HepG2 (cell line): ENCODE results near the gene LCE1B. TPM values are rescaled to one million over a fixed set of nuclear protein-coding genes. Genes with fewer than 3 reads are reported as not detected.

Experiments
- ATAC-seq: fragments of 200-7000 bp; cut with Tn5 transposase; 3 replicates; pipeline ENCODE4 v1.9.1; 2020; ENCODE audit warnings: mild to moderate bottlenecking, moderate library complexity
- BruUV-seq: library from RNA; stranded (reverse); fragments of 400-500 nt; replicated peaks from 2 replicates; lab custom pipeline; 2021; lab: Mats Ljungman, UMichigan
- CTCF ChIA-PET: fragments of 300-600 bp; formaldehyde crosslinking; extraction: SDS; loops from one replicate; lab custom pipeline; 2021; ENCODE audit warnings: low total read pairs, inconsistent platforms, low intra/inter-chr PET ratio; lab: Yijun Ruan, JAX
- POLR2A ChIA-PET: fragments of 350-600 bp; sonication (Branson Sonifier 250); formaldehyde crosslinking; loops from one replicate; lab custom pipeline; 2020; ENCODE audit warnings: antibody characterized with exemption, inconsistent platforms; lab: Yijun Ruan, JAX
- DNase-seq: peaks from one replicate; pipeline ENCODE4 v3.0.0-alpha.2; 2015; ENCODE audit warnings: low spot score
- FAIRE-seq: peaks from 3 replicates; lab custom pipeline; 2011; peaks lifted over from hg19 to GRCh38; lab: Jason Lieb, UNC
- H2AFZ ChIP-seq: one replicate; pipeline ENCODE4 v1.6.1; 2011; ENCODE audit warnings: low read length, inconsistent platforms
- H3K27ac ChIP-seq: fragments of 300-600 bp; 3 replicates; pipeline ENCODE4 v1.8.0; 2011; ENCODE audit warnings: mixed run types, mild to moderate bottlenecking, mixed read lengths, low read length, inconsistent platforms; ENCODE audit not compliant: insufficient read depth; ENCODE audit errors: extremely low read length
- H3K27me3 ChIP-seq, 2 experiments: fragments of 200-600 bp in 1 of 2; 2 replicates in 1 of 2; 3 replicates in 1 of 2; pipeline versions ENCODE4 v1.6.0 to v1.8.0; 2011; ENCODE audit warnings: low read length in 2 of 2, mild to moderate bottlenecking in 2 of 2, moderate library complexity in 2 of 2, inconsistent platforms in 1 of 2; ENCODE audit not compliant: insufficient read depth in 2 of 2, control insufficient read depth in 1 of 2
- H3K36me3 ChIP-seq, 2 experiments: fragments of 200-600 bp in 1 of 2; replicated peaks in 1 of 2; 2 replicates in 1 of 2; 3 replicates in 1 of 2; pipeline versions ENCODE4 v1.5.1 to v1.8.0; 2011; ENCODE audit warnings: low read length in 2 of 2, inconsistent platforms in 1 of 2; ENCODE audit not compliant: insufficient read depth in 2 of 2, control insufficient read depth in 1 of 2
- H3K4me1 ChIP-seq: 2 replicates; pipeline ENCODE4 v1.5.1; 2012; ENCODE audit warnings: low read length, inconsistent platforms; ENCODE audit not compliant: insufficient read depth
- H3K4me2 ChIP-seq: 2 replicates; pipeline ENCODE4 v1.6.0; 2011; ENCODE audit warnings: low read depth, low read length, inconsistent platforms
- H3K4me3 ChIP-seq, 3 experiments: fragments of 200-600 bp in 1 of 3; sonication (generic), shearing (Covaris generic) in 1 of 3; replicated peaks in 1 of 3; 2 replicates each; pipeline ENCODE4 v1.5.1; 2011 to 2016; ENCODE audit warnings: low read length in 3 of 3, inconsistent platforms in 2 of 3, low read depth in 2 of 3, mild to moderate bottlenecking in 2 of 3, control low read depth in 1 of 3, mixed read lengths in 1 of 3; ENCODE audit not compliant: insufficient read depth in 1 of 3
- H3K79me2 ChIP-seq: one replicate; pipeline ENCODE4 v1.6.1; 2011; ENCODE audit warnings: low read length, inconsistent platforms; ENCODE audit not compliant: insufficient read depth
- H3K9ac ChIP-seq: 2 replicates; pipeline ENCODE4 v1.6.0; 2011; ENCODE audit warnings: mild to moderate bottlenecking, low read depth, low read length, inconsistent platforms; ENCODE audit not compliant: insufficient read depth
- H3K9me3 ChIP-seq: 2 replicates; pipeline ENCODE4 v1.5.1; 2012; ENCODE audit warnings: mild to moderate bottlenecking, low read length
- H4K20me1 ChIP-seq: 2 replicates; pipeline ENCODE4 v1.6.0; 2011; ENCODE audit warnings: inconsistent platforms, mild to moderate bottlenecking, low read length, moderate library complexity; ENCODE audit not compliant: insufficient read depth
- ATF7 ChIP-seq, 2 experiments: fragments of 450-650 bp in 1 of 2; sonication (generic) in 1 of 2; formaldehyde crosslinking in 1 of 2; IDR thresholded peaks; 2 replicates each; pipeline versions ENCODE4 v1.4.0 to v1.6.1; 2016 to 2020; ENCODE audit warnings: antibody characterized with exemption in 1 of 2, mild to moderate bottlenecking in 1 of 2, missing genetic modification reagents in 1 of 2
- PAWR ChIP-seq: sonication (generic); formaldehyde crosslinking; IDR thresholded peaks from 2 replicates; pipeline ENCODE4 v1.4.0; 2020; ENCODE audit warnings: missing genetic modification reagents, mild to moderate bottlenecking, borderline replicate concordance
- PHF5A ChIP-seq: IDR thresholded peaks from one replicate; pipeline ENCODE4 v1.6.1; 2018; ENCODE audit warnings: low read depth, missing genetic modification reagents; ENCODE audit not compliant: unreplicated experiment
- POLR2G ChIP-seq: fragments of 200-400 bp; formaldehyde crosslinking; IDR thresholded peaks from 2 replicates; pipeline ENCODE4 v1.6.1; 2018; ENCODE audit warnings: mild to moderate bottlenecking, low read depth, low read length, moderate library complexity
- REL ChIP-seq: sonication (generic); formaldehyde crosslinking; conservative IDR thresholded peaks from 2 replicates; pipeline ENCODE4 v1.8.0; 2022; ENCODE audit warnings: mild to moderate bottlenecking, missing genetic modification reagents, moderate library complexity
- SMARCC2 ChIP-seq: fragments of 450-650 bp; IDR thresholded peaks from 2 replicates; pipeline ENCODE4 v1.6.1; 2017; ENCODE audit warnings: antibody characterized with exemption, mild to moderate bottlenecking
- XRCC5 ChIP-seq: fragments of 200-400 bp; formaldehyde crosslinking; optimal IDR thresholded peaks from 2 replicates; pipeline ENCODE3; 2017; ENCODE audit warnings: mild to moderate bottlenecking, low read length
- ZKSCAN5 ChIP-seq: sonication (generic); formaldehyde crosslinking; IDR thresholded peaks from 2 replicates; pipeline ENCODE4 v1.5.1; 2020; ENCODE audit warnings: mild to moderate bottlenecking, missing genetic modification reagents
- ZMYM4 ChIP-seq: sonication (generic); formaldehyde crosslinking; IDR thresholded peaks from 2 replicates; pipeline ENCODE4 v1.8.1; 2023; ENCODE audit warnings: mild to moderate bottlenecking, missing genetic modification reagents
- ZNF180 ChIP-seq: sonication (generic); formaldehyde crosslinking; IDR thresholded peaks from 2 replicates; pipeline ENCODE4 v1.4.0; 2020; ENCODE audit warnings: low read depth, missing genetic modification reagents, borderline replicate concordance
- ZNF224 ChIP-seq: sonication (generic); formaldehyde crosslinking; IDR thresholded peaks from 2 replicates; pipeline ENCODE4 v1.5.0; 2020; ENCODE audit warnings: mild to moderate bottlenecking, missing genetic modification reagents
- ZNF280B ChIP-seq: sonication (generic); formaldehyde crosslinking; IDR thresholded peaks from 2 replicates; pipeline ENCODE4 v1.5.0; 2020; ENCODE audit warnings: missing genetic modification reagents, mild to moderate bottlenecking, borderline replicate concordance
- ZNF546 ChIP-seq: sonication (generic); formaldehyde crosslinking; conservative IDR thresholded peaks from 2 replicates; pipeline ENCODE4 v1.8.1; 2023; ENCODE audit warnings: mild to moderate bottlenecking, missing genetic modification reagents
- ZNF775 ChIP-seq: sonication (generic); formaldehyde crosslinking; IDR thresholded peaks from 2 replicates; pipeline ENCODE4 v1.4.0; 2020; ENCODE audit warnings: missing genetic modification reagents, mild to moderate bottlenecking, moderate library complexity, borderline replicate concordance
- WGBS: methylation state at CpG from one replicate; pipeline ENCODE4 v1.1.6; 2017; ENCODE audit warnings: low lambda C conversion rate; 5-methylcytosine and 5-hydroxymethylcytosine counted together
- in situ Hi-C: cut with HindIII; loops from 2 replicates; pipeline ENCODE4 v1.10.0; 2017; ENCODE audit warnings: low pct_unique_long_range_greater_than_20kb; ENCODE audit not compliant: extremely low pct_ligation_motif_present
- intact Hi-C: fragments of 100-400 bp; cut with micrococcal nuclease; formaldehyde crosslinking; loops from one replicate; pipeline ENCODE4 v1.10.0; 2022; ENCODE audit not compliant: unreplicated experiment
- polyA plus RNA-seq, 8 experiments: library from polyadenylated mRNA; depleted of rRNA in 3 of 8; stranded (reverse) in 7 of 8; unstranded in 1 of 8; fragments of >200 nt; fragmentation: Illumina TruSeq in 4 of 8; extraction: Trizol in 4 of 8; gene quantifications; 2 replicates each; pipeline versions ENCODE4 v1.2.1 to v1.2.3, GENCODE V29; 2011 to 2016; ENCODE audit warnings: low read depth in 4 of 8, missing spikeins in 1 of 8, mixed read lengths in 1 of 8; ENCODE audit not compliant: insufficient read depth in 1 of 8
- total RNA-seq, 5 experiments: library from RNA; depleted of rRNA; stranded (reverse); fragments of >200 nt; fragmentation: Illumina TruSeq; extraction: Trizol; gene quantifications; 2 replicates each; pipeline ENCODE4 v1.2.3, GENCODE V29; 2016; ENCODE audit warnings: low read depth in 1 of 5
- TF ChIP-seq, protein P1 (sequence below): sonication (generic); formaldehyde crosslinking; conservative IDR thresholded peaks from 2 replicates; pipeline ENCODE4 v1.5.0; 2020; ENCODE audit warnings: missing genetic modification reagents
- TF ChIP-seq, protein P2 (sequence below): sonication (generic); formaldehyde crosslinking; IDR thresholded peaks from 2 replicates; pipeline ENCODE4 v1.5.1; 2020; ENCODE audit warnings: mild to moderate bottlenecking, missing genetic modification reagents, borderline replicate concordance

LCE1B gene
- total and polyA plus RNA-seq, 2 of the 13 experiments (the other 11 are each of a cell fraction or from before 2014, with no cell fraction given), result not detected

- WGBS, result 22% methylated on average over 3 of the region's 3 CpGs
- POLR2A ChIA-PET, result no interaction called here
- no peaks in the 10 kb centered on the region for H3K36me3 ChIP-seq
- H3K9ac ChIP-seq, result no peak within 1 kb of the TSS
- H3K79me2 ChIP-seq, result no peaks in the 10 kb centered on the region
- DNase-seq, result no peak
- H3K4me1 ChIP-seq, result no peaks in the 10 kb centered on the region
- BruUV-seq, result no TSS peak
- H2AFZ ChIP-seq, result no peak within 1 kb of the TSS
- in situ Hi-C loops (no loop called here), intact Hi-C loops (no loop called here)
- no peak within 1 kb of the TSS for H3K4me2 ChIP-seq
- ATAC-seq, result no peak
- no peaks in the 10 kb centered on the region for H4K20me1 ChIP-seq
- CTCF ChIA-PET, result no interaction called here
- H3K27ac ChIP-seq, result no peak within 1 kb of the TSS
- TF ChIP-seq PAWR (no peak), ZNF224 (CRISPR knock-in tag) (no peak), PHF5A (CRISPR knock-in tag) (no peak), ZMYM4 (CRISPR knock-in tag) (no peak), REL (no peak), ZNF546 (no peak), POLR2G (no peak)
- TF ChIP-seq, all 625 proteins: peak for 0
- Histone ChIP-seq H3K4me3 (no peak within 1 kb of the TSS), H3K9me3 (no peaks in the 10 kb centered on the region), H3K27me3 (no peaks in the 10 kb centered on the region)
- no peak for FAIRE-seq
Measured at GRCh38 chr1:152859696-152860095, 47.9 kb downstream of the LCE1B start, which contains the start of gene LCE7A. TSS of gene LCE7A (plus strand) at chr1:152859996. CDS start at chr1:152860698, 702 bp downstream.

DNA sequence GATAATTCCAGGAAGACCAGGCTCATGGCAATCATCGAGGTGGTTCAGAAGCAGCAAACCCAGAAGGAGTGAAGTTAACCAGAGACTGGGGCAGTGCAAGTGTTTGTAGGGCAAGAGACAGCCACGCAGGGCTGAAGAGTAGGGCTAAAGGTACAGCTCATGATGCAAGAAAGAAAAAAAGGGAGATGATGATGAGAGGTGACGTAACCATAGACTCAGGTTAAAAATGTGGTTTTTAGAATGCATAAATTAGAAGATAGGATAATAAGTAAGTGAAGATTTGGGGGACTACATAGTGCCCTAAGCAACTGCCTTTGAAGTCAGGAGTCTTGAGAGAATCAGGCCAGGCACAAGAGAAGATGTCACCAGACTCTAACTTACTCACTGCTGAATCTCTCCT lies 48.4 kb downstream of the LCE1B start:
- intact Hi-C loops, result no loop called here
- TF ChIP-seq, protein P1, sequence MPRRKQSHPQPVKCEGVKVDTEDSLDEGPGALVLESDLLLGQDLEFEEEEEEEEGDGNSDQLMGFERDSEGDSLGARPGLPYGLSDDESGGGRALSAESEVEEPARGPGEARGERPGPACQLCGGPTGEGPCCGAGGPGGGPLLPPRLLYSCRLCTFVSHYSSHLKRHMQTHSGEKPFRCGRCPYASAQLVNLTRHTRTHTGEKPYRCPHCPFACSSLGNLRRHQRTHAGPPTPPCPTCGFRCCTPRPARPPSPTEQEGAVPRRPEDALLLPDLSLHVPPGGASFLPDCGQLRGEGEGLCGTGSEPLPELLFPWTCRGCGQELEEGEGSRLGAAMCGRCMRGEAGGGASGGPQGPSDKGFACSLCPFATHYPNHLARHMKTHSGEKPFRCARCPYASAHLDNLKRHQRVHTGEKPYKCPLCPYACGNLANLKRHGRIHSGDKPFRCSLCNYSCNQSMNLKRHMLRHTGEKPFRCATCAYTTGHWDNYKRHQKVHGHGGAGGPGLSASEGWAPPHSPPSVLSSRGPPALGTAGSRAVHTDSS (CRISPR knock-in tag), result no peak
- TF ChIP-seq ATF7 (IDR thresholded peaks at IDR 0.05) (peak; percentile 87), ATF7 (CRISPR knock-in tag; IDR thresholded peaks at IDR 0.05) (no peak), XRCC5 (no peak), SMARCC2 (no peak), ZNF775 (CRISPR knock-in tag) (no peak), ZKSCAN5 (no peak), ZNF180 (CRISPR knock-in tag) (no peak), ZNF280B (CRISPR knock-in tag) (no peak)
- TF ChIP-seq, protein P2, sequence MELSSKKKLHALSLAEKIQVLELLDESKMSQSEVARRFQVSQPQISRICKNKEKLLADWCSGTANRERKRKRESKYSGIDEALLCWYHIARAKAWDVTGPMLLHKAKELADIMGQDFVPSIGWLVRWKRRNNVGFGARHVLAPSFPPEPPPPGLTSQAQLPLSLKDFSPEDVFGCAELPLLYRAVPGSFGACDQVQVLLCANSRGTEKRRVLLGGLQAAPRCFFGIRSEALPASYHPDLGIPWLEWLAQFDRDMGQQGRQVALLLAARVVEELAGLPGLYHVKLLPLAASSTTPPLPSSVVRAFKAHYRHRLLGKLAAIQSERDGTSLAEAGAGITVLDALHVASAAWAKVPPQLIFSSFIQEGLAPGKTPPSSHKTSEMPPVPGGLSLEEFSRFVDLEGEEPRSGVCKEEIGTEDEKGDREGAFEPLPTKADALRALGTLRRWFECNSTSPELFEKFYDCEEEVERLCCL (CRISPR knock-in tag), result no peak

More for the DNA sequence above, 48.4 kb downstream of the LCE1B start:
- H2AFZ ChIP-seq, result no peak overlapping the region
- H3K27ac ChIP-seq, result no peak overlapping the region
- no peaks in the 10 kb centered on the region for H3K36me3 ChIP-seq
- H3K79me2 ChIP-seq, result no peaks in the 10 kb centered on the region
- H3K4me1 ChIP-seq, result no peaks in the 10 kb centered on the region
- FAIRE-seq, result no peak
- H3K27me3 ChIP-seq, result no peaks in the 10 kb centered on the region
- CTCF ChIA-PET, result no interaction called here
- no peak overlapping the region for H3K4me2 ChIP-seq
- POLR2A ChIA-PET, result no interaction called here
- H3K9ac ChIP-seq, result no peak overlapping the region
- no peaks in the 10 kb centered on the region for H4K20me1 ChIP-seq
- no peaks in the 10 kb centered on the region for H3K9me3 ChIP-seq
- WGBS, result 17% methylated on average over 3 of the region's 3 CpGs
- no TSS peak for BruUV-seq
- in situ Hi-C loops, result no loop called here
- ATAC-seq, result no peak
- no peak overlapping the region for H3K4me3 ChIP-seq
- DNase-seq, result no peak
